Neural progenitor cell (in vitro differentiated cells): ENCODE data around the gene NDFIP1. TPM values are rescaled to one million over a fixed set of nuclear protein-coding genes. Genes with fewer than 3 reads are reported as not detected.

ENCODE experiments used
- DNase-seq: peaks from one replicate; pipeline ENCODE4 v3.0.0-alpha.2; 2016; ENCODE audit warnings: low spot score
- H2AFZ ChIP-seq: fragments of 200-600 bp; sonication (generic); replicated peaks from 2 replicates; pipeline ENCODE4 v1.6.1; 2016; ENCODE audit warnings: antibody characterized with exemption
- H3F3A ChIP-seq: fragments of 200-600 bp; sonication (generic); 2 replicates; pipeline ENCODE4 v1.6.1; 2016; ENCODE audit warnings: antibody characterized with exemption, low read depth
- H3K27ac ChIP-seq: fragments of 200-600 bp; sonication (generic); 2 replicates; pipeline ENCODE4 v1.5.1; 2016; ENCODE audit warnings: mild to moderate bottlenecking
- H3K27me3 ChIP-seq: fragments of 200-600 bp; sonication (generic); 2 replicates; pipeline ENCODE4 v1.6.1; 2016; ENCODE audit warnings: mild to moderate bottlenecking, moderate library complexity
- H3K36me3 ChIP-seq: fragments of 200-600 bp; sonication (generic); 2 replicates; pipeline ENCODE4 v1.5.1; 2016
- H3K4me1 ChIP-seq: fragments of 200-600 bp; sonication (generic); 2 replicates; pipeline ENCODE4 v1.6.1; 2016; ENCODE audit warnings: mixed run types
- H3K4me2 ChIP-seq: fragments of 200-600 bp; sonication (generic); 2 replicates; pipeline ENCODE4 v1.6.1; 2016
- H3K4me3 ChIP-seq: fragments of 200-600 bp; sonication (generic); 2 replicates; pipeline ENCODE4 v1.5.1; 2016
- H3K79me2 ChIP-seq: fragments of 200-600 bp; sonication (generic); 2 replicates; pipeline ENCODE4 v1.6.1; 2016; ENCODE audit warnings: low read depth
- H3K9ac ChIP-seq: fragments of 200-600 bp; sonication (generic); 2 replicates; pipeline ENCODE4 v1.6.1; 2016
- H3K9me3 ChIP-seq: fragments of 200-600 bp; sonication (generic); 2 replicates; pipeline ENCODE4 v1.5.1; 2016; ENCODE audit warnings: low read depth
- H4K20me1 ChIP-seq: fragments of 200-600 bp; sonication (generic); 2 replicates; pipeline ENCODE4 v1.6.1; 2016; ENCODE audit warnings: low read depth
- H3K27ac Mint-ChIP-seq: 3 replicates; pipeline ENCODE4 v1.8.0; 2021; ENCODE audit warnings: mixed read lengths
- H3K27me3 Mint-ChIP-seq: 2 replicates; pipeline ENCODE4 v1.8.0; 2022; ENCODE audit warnings: low read depth, mild to moderate bottlenecking, inconsistent platforms, moderate library complexity, mixed read lengths; ENCODE audit not compliant: insufficient read depth
- H3K36me3 Mint-ChIP-seq: 3 replicates; pipeline ENCODE4 v1.8.0; 2021; ENCODE audit warnings: mixed read lengths
- H3K4me1 Mint-ChIP-seq: 3 replicates; pipeline ENCODE4 v1.8.0; 2021; ENCODE audit warnings: mixed read lengths
- H3K4me3 Mint-ChIP-seq: 3 replicates; pipeline ENCODE4 v1.8.0; 2021; ENCODE audit warnings: mild to moderate bottlenecking, moderate library complexity, mixed read lengths
- H3K9me3 Mint-ChIP-seq: 3 replicates; pipeline ENCODE4 v1.8.0; 2020; ENCODE audit warnings: mixed read lengths
- EZH2 ChIP-seq: fragments of 200-600 bp; sonication (generic); IDR thresholded peaks from 2 replicates; pipeline ENCODE4 v1.6.1; 2017; ENCODE audit warnings: antibody characterized with exemption, mild to moderate bottlenecking, moderate library complexity
- EZH2phosphoT487 ChIP-seq: fragments of 200-600 bp; sonication (generic); IDR thresholded peaks from 2 replicates; pipeline ENCODE4 v1.6.1; 2017; ENCODE audit warnings: antibody characterized with exemption
- total RNA-seq: library from RNA; depleted of rRNA; stranded (reverse); fragments of >200 nt; gene quantifications from 2 replicates; pipeline ENCODE4 v1.2.3, GENCODE V29; 2015; ENCODE audit warnings: low replicate concordance
- TF ChIP-seq, protein P1 (sequence below): fragments of 200-600 bp; sonication (generic); IDR thresholded peaks from 2 replicates; pipeline ENCODE4 v1.5.1; 2017; ENCODE audit warnings: antibody characterized with exemption, mild to moderate bottlenecking

NDFIP1 gene
- total RNA-seq, 1 donor from 2014 or later, result 39.4 TPM

DNA sequence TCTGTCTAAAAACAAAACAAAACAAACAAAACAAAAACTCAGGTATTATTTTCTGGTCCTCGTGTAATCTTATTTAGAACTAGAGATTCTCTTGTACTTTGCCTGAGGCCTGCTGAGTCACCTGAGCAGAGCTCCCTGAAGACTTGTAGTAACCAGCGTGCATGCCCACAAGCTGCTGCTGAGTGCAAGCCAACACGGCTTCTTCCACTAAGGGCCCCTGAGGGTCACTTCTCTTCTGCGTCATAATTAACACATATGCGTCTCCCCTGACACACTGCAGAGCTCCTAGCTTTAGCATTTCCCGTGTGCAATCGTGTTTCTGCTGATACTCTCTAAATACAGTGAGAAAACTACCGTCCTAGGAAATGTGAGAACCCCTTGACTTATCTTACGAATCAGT lies 10.9 kb upstream of the NDFIP1 start:
- no peak overlapping the region for H2AFZ ChIP-seq
- H3K27me3 Mint-ChIP-seq, result no peaks in the 10 kb centered on the region

DNA sequence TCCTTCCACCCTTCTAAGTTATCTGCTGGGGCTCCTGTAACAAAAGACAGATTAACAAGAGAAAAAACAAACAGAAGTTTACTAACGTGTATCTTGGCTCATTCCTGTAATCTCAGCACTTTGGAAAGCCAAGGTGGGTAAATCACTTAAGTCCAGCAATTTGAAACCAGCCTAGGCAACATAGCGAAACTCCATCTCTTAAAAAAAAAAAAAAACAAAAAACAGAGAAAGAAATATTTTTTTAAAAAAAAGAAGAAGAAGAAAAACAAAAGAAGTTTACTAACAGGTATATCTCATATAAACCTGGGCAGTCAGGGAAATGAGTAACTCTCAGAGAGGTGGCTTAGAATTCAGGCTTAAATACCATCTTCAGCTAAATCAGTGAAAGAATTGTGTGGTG lies 10.3 kb upstream of the NDFIP1 start:
- no peaks in the 10 kb centered on the region for H3K27me3 ChIP-seq
- no peak for DNase-seq
- no peaks in the 10 kb centered on the region for H3K9me3 ChIP-seq
- no peak overlapping the region for H3K27ac ChIP-seq
- H3K79me2 ChIP-seq, result no peaks in the 10 kb centered on the region
- no peak overlapping the region for H3K4me2 ChIP-seq
- H4K20me1 ChIP-seq, result no peaks in the 10 kb centered on the region
- no peaks in the 10 kb centered on the region for H3K4me1 Mint-ChIP-seq
- H3K4me3 Mint-ChIP-seq, result no peak overlapping the region
- no peaks in the 10 kb centered on the region for H3K4me1 ChIP-seq
- H2AFZ ChIP-seq, result no peak overlapping the region
- TF ChIP-seq, protein P1, sequence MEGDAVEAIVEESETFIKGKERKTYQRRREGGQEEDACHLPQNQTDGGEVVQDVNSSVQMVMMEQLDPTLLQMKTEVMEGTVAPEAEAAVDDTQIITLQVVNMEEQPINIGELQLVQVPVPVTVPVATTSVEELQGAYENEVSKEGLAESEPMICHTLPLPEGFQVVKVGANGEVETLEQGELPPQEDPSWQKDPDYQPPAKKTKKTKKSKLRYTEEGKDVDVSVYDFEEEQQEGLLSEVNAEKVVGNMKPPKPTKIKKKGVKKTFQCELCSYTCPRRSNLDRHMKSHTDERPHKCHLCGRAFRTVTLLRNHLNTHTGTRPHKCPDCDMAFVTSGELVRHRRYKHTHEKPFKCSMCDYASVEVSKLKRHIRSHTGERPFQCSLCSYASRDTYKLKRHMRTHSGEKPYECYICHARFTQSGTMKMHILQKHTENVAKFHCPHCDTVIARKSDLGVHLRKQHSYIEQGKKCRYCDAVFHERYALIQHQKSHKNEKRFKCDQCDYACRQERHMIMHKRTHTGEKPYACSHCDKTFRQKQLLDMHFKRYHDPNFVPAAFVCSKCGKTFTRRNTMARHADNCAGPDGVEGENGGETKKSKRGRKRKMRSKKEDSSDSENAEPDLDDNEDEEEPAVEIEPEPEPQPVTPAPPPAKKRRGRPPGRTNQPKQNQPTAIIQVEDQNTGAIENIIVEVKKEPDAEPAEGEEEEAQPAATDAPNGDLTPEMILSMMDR, result no peak
- no peak for TF ChIP-seq EZH2phosphoT487
- no peak for TF ChIP-seq EZH2
- no peak overlapping the region for H3K4me3 ChIP-seq
- no peak overlapping the region for H3K27ac Mint-ChIP-seq
- no peaks in the 10 kb centered on the region for H3K36me3 Mint-ChIP-seq
- peaks cover 4% of the 10 kb centered on the region for H3K9me3 Mint-ChIP-seq
- no peaks in the 10 kb centered on the region for H3F3A ChIP-seq
- no peaks in the 10 kb centered on the region for H3K27me3 Mint-ChIP-seq
- no peak overlapping the region for H3K9ac ChIP-seq
- H3K36me3 ChIP-seq, result no peaks in the 10 kb centered on the region

More for the DNA sequence above, 10.9 kb upstream of the NDFIP1 start:
- H3K27ac ChIP-seq, result no peak overlapping the region
- H3K36me3 ChIP-seq, result no peaks in the 10 kb centered on the region
- H3K4me2 ChIP-seq, result no peak overlapping the region
- no peak for DNase-seq
- no peaks in the 10 kb centered on the region for H3F3A ChIP-seq
- H3K4me3 ChIP-seq, result no peak overlapping the region
- no peaks in the 10 kb centered on the region for H3K9me3 ChIP-seq
- H3K4me1 ChIP-seq, result no peaks in the 10 kb centered on the region
- Mint-ChIP-seq H3K4me3 (no peak overlapping the region), H3K4me1 (no peaks in the 10 kb centered on the region), H3K27ac (no peak overlapping the region), H3K36me3 (no peaks in the 10 kb centered on the region), H3K9me3 (peaks cover 4% of the 10 kb centered on the region)
- H3K9ac ChIP-seq, result no peak overlapping the region
- H4K20me1 ChIP-seq, result no peaks in the 10 kb centered on the region
- H3K27me3 ChIP-seq, result no peaks in the 10 kb centered on the region
- H3K79me2 ChIP-seq, result no peaks in the 10 kb centered on the region
- TF ChIP-seq, protein P1, result no peak
- TF ChIP-seq EZH2phosphoT487 (no peak), EZH2 (no peak)

DNA sequence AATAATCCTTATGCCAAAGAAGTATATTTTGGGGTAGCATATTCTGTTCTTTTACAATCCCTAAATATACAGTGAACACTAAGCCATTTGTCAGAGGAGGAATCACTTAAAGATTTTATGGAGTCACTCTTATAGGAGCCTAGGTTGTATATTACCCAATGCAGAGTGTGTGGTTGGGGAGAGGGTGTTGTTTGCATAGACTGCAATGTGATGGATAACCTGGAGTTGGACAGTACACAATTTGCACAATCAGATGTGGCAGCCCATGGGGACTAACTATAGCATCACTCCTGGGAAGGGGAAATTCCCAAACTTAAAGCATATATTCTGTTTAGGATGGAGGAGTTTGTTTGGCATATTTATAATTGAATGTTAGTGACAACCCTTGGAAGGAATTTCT lies 9.6 kb upstream of the NDFIP1 start:
- Histone ChIP-seq H3K4me1 (no peaks in the 10 kb centered on the region), H2AFZ (no peak overlapping the region), H3K27me3 (no peaks in the 10 kb centered on the region), H4K20me1 (no peaks in the 10 kb centered on the region), H3K4me3 (no peak overlapping the region), H3K9ac (no peak overlapping the region), H3K9me3 (no peaks in the 10 kb centered on the region), H3K4me2 (no peak overlapping the region), H3K79me2 (no peaks in the 10 kb centered on the region), H3F3A (no peaks in the 10 kb centered on the region), H3K27ac (no peak overlapping the region), H3K36me3 (no peaks in the 10 kb centered on the region)
- DNase-seq, result no peak
- Mint-ChIP-seq H3K36me3 (no peaks in the 10 kb centered on the region), H3K4me1 (no peaks in the 10 kb centered on the region), H3K4me3 (no peak overlapping the region), H3K27me3 (no peaks in the 10 kb centered on the region), H3K27ac (no peak overlapping the region), H3K9me3 (peaks cover 4% of the 10 kb centered on the region)
- TF ChIP-seq EZH2, result no peak
- TF ChIP-seq EZH2phosphoT487, result no peak
- TF ChIP-seq, protein P1, result no peak

DNA sequence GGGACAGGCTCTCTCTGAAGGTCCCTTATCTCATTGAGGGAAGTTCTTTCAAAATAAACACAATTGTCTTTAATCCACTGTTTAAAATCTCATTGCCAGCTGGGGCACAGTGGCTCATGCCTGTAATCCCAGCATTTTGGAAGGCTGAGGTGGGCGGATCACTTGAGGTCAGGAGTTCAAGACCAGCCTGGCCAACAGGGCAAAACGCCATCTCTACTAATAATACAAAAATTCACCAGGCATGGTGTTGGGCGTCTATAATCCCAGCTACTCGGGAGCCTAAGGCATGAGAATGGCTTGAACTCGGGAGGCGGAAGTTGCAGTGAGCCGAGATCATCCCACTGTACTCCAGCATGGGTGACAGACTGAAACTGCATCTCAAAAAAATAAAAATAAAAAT lies 8.3 kb upstream of the NDFIP1 start:
- Mint-ChIP-seq H3K27ac (no peak overlapping the region), H3K4me3 (no peak overlapping the region), H3K27me3 (no peaks in the 10 kb centered on the region), H3K9me3 (peaks cover 4% of the 10 kb centered on the region), H3K4me1 (no peaks in the 10 kb centered on the region), H3K36me3 (no peaks in the 10 kb centered on the region)
- H3K4me3 ChIP-seq, result no peak overlapping the region
- H3K36me3 ChIP-seq, result no peaks in the 10 kb centered on the region
- H3K9me3 ChIP-seq, result no peaks in the 10 kb centered on the region
- no peak overlapping the region for H3K9ac ChIP-seq
- no peaks in the 10 kb centered on the region for H4K20me1 ChIP-seq
- TF ChIP-seq EZH2phosphoT487 (no peak), EZH2 (no peak)
- TF ChIP-seq, protein P1, result no peak
- H3K27me3 ChIP-seq, result no peaks in the 10 kb centered on the region
- H3K4me2 ChIP-seq, result no peak overlapping the region
- no peaks in the 10 kb centered on the region for H3F3A ChIP-seq
- DNase-seq, result no peak
- H2AFZ ChIP-seq, result no peak overlapping the region
- H3K79me2 ChIP-seq, result no peaks in the 10 kb centered on the region
- H3K27ac ChIP-seq, result no peak overlapping the region
- H3K4me1 ChIP-seq, result no peaks in the 10 kb centered on the region
